ENCODE measurements around the gene RAB28.
"Not testable (repeated sequence)": the region's sequence is repeated elsewhere in the genome, so short reads cannot be mapped to it uniquely, and the experiment has no call there.

Gene RAB28

GRCh38 chr4:13445841-13446790 lies 38.0 kb downstream of the RAB28 start:
- DNase-seq: no peak

GRCh38 chr4:13441506-13441905 lies 42.6 kb downstream of the RAB28 start:
- DNase-seq: no peak

- no peak for DNase-seq
These were observed 47.2 kb downstream of the RAB28 start for GRCh38 chr4:13436962-13437361.

GRCh38 chr4:13432453-13432852 lies 51.7 kb downstream of the RAB28 start:
- no peak for DNase-seq

GRCh38 chr4:13430834-13431568 lies 53.1 kb downstream of the RAB28 start:
- peak; percentile 1 for DNase-seq

- DNase-seq: peak; percentile 1
These were observed 56.4 kb downstream of the RAB28 start for GRCh38 chr4:13427599-13428325.

- DNase-seq: no peak
These were observed 68.9 kb downstream of the RAB28 start for GRCh38 chr4:13415068-13415785.

GRCh38 chr4:13413729-13414437 lies 70.3 kb downstream of the RAB28 start:
- no peak for DNase-seq

- no peak for DNase-seq
These were observed 72.2 kb downstream of the RAB28 start for GRCh38 chr4:13411942-13412341.

- DNase-seq: no peak
These were observed 74.8 kb downstream of the RAB28 start for GRCh38 chr4:13409324-13409723.

- DNase-seq: not testable (repeated sequence)
These were observed 78.0 kb downstream of the RAB28 start for GRCh38 chr4:13406156-13406555.

GRCh38 chr4:13403833-13404232 lies 80.3 kb downstream of the RAB28 start:
- no peak for DNase-seq

GRCh38 chr4:13403326-13403725 lies 80.8 kb downstream of the RAB28 start:
- DNase-seq: no peak

- DNase-seq: peak; percentile 10
These were observed 84.9 kb downstream of the RAB28 start for GRCh38 chr4:13399257-13399656.

- DNase-seq: no peak
These were observed 88.0 kb downstream of the RAB28 start for GRCh38 chr4:13396161-13396560.

- not testable (repeated sequence) for DNase-seq
These were observed 94.2 kb downstream of the RAB28 start for GRCh38 chr4:13389901-13390300.

GRCh38 chr4:13386405-13387107 lies 97.6 kb downstream of the RAB28 start:
- DNase-seq: no peak

GRCh38 chr4:13384055-13384454 lies 100.1 kb downstream of the RAB28 start:
- no peak for DNase-seq

- DNase-seq: no peak
These were observed 105.0 kb downstream of the RAB28 start for GRCh38 chr4:13378973-13379759.

GRCh38 chr4:13371048-13371447 lies 113.1 kb downstream of the RAB28 start:
- no peak for DNase-seq
